Erythroblast (primary cell): ENCODE data around the gene HLCS.

Experiments used
- GATA1 ChIP-seq: IDR thresholded peaks from 2 replicates; pipeline ENCODE4 v1.6.1; 2011; ENCODE audit warnings: low read depth, mild to moderate bottlenecking, control low read depth, low read length, moderate library complexity
- POLR2A ChIP-seq: IDR thresholded peaks from 2 replicates; pipeline ENCODE4 v1.6.1; 2011; ENCODE audit warnings: mild to moderate bottlenecking, low read length

DNA sequence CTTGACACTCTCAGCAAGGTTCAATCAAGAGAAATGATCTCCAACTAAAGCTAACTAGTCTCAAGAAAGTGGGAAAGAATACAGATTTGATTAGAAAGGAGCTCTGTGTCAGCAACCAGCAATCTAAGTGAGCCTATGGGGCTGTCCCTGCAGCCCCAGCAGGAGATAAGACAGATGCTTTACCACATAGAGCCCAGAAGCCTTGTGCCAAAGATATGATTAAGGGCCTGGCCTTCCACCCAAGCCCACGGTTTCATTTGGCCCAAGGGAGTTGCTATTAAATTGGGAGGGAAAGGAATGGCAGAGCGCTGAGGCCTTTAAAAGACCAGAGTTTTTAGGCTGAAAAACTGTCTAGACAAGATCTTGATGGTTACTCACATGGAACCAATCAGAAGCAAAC lies 74.8 kb downstream of the HLCS start:
- TF ChIP-seq POLR2A (no peak), GATA1 (no peak)
